ENCODE results near the gene CD4. TPM values are rescaled to one million over a fixed set of nuclear protein-coding genes. Genes with fewer than 3 reads are reported as not detected.

CD4 gene
- total RNA-seq, 2 experiments from 2014 or later, result not detected

DNA sequence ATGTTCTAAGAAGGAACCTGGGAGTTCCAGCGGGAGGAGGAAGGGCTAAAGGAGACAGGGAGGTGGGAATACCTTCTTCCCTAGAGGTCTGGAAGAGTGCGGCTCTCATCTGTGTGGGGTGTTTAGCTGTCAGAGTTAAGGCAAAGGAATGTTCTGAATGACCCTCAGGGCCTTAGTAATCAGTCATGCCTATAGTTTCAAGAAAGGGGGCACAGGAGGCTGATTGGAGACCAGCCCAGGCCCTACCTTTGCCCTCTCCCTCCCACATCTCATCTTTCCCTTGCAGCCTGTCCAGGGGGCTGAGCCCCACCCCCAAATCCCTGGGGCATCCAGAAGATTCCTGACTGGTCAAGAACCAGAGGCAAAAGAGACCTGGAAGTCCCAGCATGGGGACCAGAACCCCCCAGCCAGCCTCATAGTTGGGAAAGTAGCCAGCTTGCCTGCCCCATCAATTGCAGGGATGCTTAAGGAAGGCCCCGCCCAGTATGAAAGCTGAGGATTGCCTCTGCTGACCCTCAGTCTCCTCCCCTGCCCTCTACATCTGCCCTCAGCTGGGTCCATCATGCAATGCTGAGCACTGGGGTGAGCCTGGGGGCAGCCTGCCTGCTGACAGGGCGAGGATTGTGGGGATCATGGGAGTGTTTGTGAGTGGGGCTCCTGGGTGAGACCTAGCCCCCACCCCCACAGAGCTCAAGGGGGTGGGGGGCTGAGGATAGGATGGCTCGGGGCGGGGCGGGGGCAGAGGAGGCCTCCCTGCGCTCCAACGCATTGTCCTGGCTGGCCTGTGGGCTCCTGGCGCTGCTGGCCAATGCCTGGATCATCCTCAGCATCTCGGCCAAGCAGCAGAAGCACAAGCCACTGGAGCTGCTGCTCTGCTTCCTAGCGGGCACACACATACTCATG, 34.1 kb downstream of the CD4 start:
- ChIA-PET CTCF (ENCODE audit: unreplicated experiment) (interaction anchor here (0.6 kb wide), 1 partner anchor 134 kb away, joined by 6 read pairs; the partner anchor contains the start of gene ZNF384), POLR2A (interaction anchor here (1.1 kb wide), 1 partner anchor 9 kb away, joined by 5 read pairs; no protein-coding TSS in a partner anchor)
- no peak for DNase-seq (ENCODE audit: low spot score)
- H3K4me3 ChIP-seq (ENCODE audit: low read depth, low read length, poor library complexity, severe bottlenecking), result no peak overlapping the region
- no TSS peak for BruUV-seq (replicated peaks)
- TF ChIP-seq, protein P1, sequence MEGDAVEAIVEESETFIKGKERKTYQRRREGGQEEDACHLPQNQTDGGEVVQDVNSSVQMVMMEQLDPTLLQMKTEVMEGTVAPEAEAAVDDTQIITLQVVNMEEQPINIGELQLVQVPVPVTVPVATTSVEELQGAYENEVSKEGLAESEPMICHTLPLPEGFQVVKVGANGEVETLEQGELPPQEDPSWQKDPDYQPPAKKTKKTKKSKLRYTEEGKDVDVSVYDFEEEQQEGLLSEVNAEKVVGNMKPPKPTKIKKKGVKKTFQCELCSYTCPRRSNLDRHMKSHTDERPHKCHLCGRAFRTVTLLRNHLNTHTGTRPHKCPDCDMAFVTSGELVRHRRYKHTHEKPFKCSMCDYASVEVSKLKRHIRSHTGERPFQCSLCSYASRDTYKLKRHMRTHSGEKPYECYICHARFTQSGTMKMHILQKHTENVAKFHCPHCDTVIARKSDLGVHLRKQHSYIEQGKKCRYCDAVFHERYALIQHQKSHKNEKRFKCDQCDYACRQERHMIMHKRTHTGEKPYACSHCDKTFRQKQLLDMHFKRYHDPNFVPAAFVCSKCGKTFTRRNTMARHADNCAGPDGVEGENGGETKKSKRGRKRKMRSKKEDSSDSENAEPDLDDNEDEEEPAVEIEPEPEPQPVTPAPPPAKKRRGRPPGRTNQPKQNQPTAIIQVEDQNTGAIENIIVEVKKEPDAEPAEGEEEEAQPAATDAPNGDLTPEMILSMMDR (conservative IDR thresholded peaks at IDR 0.05; ENCODE audit: low read length), result no peak
- no peak for TF ChIP-seq EZH2phosphoT487 (IDR thresholded peaks at IDR 0.05; ENCODE audit: borderline replicate concordance, low read depth, low read length)
- H3K27ac ChIP-seq (ENCODE audit: low read depth, low read length, poor library complexity, severe bottlenecking), result no peak overlapping the region
- H3K36me3 ChIP-seq (ENCODE audit: insufficient read depth, low read length), result no peaks in the 10 kb centered on the region
- H3K4me1 ChIP-seq (ENCODE audit: insufficient read depth, low read length, poor library complexity, severe bottlenecking), result peaks cover 18% of the 10 kb centered on the region
- H3K9me3 ChIP-seq (ENCODE audit: low read length), result no peaks in the 10 kb centered on the region
- no peak overlapping the region for H3K4me2 ChIP-seq (ENCODE audit: low read length)
- no peaks in the 10 kb centered on the region for H4K20me1 ChIP-seq (ENCODE audit: insufficient read depth, low read length)
- intact Hi-C loops (cut with micrococcal nuclease; ENCODE audit: unreplicated experiment), result no loop called here
- H2AFZ ChIP-seq (ENCODE audit: low read length), result no peak overlapping the region
- no peaks in the 10 kb centered on the region for H3K79me2 ChIP-seq (ENCODE audit: insufficient read depth, low read depth, low read length)
- H3K9me2 ChIP-seq (ENCODE audit: insufficient read depth, low read length), result no peaks in the 10 kb centered on the region

DNA sequence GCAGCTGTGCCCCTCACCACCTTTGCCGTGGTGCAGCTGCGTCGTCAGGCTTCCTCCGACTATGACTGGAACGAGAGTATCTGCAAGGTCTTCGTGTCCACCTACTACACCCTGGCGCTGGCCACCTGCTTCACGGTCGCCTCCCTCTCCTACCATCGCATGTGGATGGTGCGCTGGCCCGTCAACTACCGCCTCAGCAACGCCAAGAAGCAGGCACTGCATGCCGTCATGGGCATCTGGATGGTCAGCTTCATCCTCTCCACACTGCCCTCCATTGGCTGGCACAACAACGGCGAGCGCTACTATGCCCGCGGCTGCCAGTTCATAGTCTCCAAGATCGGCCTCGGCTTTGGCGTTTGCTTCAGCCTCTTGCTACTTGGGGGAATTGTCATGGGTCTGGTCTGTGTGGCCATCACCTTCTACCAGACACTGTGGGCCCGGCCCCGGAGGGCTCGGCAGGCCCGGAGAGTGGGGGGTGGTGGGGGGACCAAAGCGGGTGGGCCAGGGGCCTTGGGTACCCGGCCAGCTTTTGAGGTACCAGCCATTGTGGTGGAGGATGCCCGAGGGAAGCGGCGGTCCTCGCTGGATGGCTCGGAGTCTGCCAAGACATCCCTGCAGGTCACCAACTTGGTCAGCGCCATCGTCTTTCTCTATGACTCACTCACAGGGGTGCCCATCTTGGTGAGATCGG, 34.9 kb downstream of the CD4 start:
- TF ChIP-seq EZH2phosphoT487 (IDR thresholded peaks at IDR 0.05; ENCODE audit: borderline replicate concordance, low read depth, low read length), result no peak
- TF ChIP-seq, protein P1 (conservative IDR thresholded peaks at IDR 0.05; ENCODE audit: low read length), result no peak
- no peak for DNase-seq (ENCODE audit: low spot score)
- no peak overlapping the region for H3K4me3 ChIP-seq (ENCODE audit: low read depth, low read length, poor library complexity, severe bottlenecking)
- H3K4me2 ChIP-seq (ENCODE audit: low read length), result no peak overlapping the region
- CTCF ChIA-PET (ENCODE audit: unreplicated experiment), result interaction anchor here (0.6 kb wide), 1 partner anchor 135 kb away, joined by 10 read pairs; the partner anchor contains the start of gene ZNF384
- no TSS peak for BruUV-seq (replicated peaks)
- H3K79me2 ChIP-seq (ENCODE audit: insufficient read depth, low read depth, low read length), result no peaks in the 10 kb centered on the region
- H3K36me3 ChIP-seq (ENCODE audit: insufficient read depth, low read length), result no peaks in the 10 kb centered on the region
- H2AFZ ChIP-seq (ENCODE audit: low read length), result no peak overlapping the region
- no peaks in the 10 kb centered on the region for H4K20me1 ChIP-seq (ENCODE audit: insufficient read depth, low read length)
- H3K4me1 ChIP-seq (ENCODE audit: insufficient read depth, low read length, poor library complexity, severe bottlenecking), result peaks cover 25% of the 10 kb centered on the region
- intact Hi-C loops (cut with micrococcal nuclease; ENCODE audit: unreplicated experiment), result no loop called here
- H3K27ac ChIP-seq (ENCODE audit: low read depth, low read length, poor library complexity, severe bottlenecking), result no peak overlapping the region
- POLR2A ChIA-PET, result no interaction called here
- H3K9me2 ChIP-seq (ENCODE audit: insufficient read depth, low read length), result no peaks in the 10 kb centered on the region
- no peaks in the 10 kb centered on the region for H3K9me3 ChIP-seq (ENCODE audit: low read length)

Measured in OCI-LY7 (cell line).